OCI-LY7 (cell line): Measurements from ENCODE around the gene TMPRSS3. TPM values are rescaled to one million over a fixed set of nuclear protein-coding genes. Genes with fewer than 3 reads are reported as not detected.

Experiments
- BruUV-seq: library from RNA; stranded (reverse); fragments of 400-500 nt; replicated peaks from 2 replicates; lab custom pipeline; 2021; lab: Mats Ljungman, UMichigan
- CTCF ChIA-PET: fragments of 300-600 bp; sonication (Branson Sonifier 250); formaldehyde crosslinking; loops from one replicate; lab custom pipeline; 2022; ENCODE audit warnings: antibody characterized with exemption; ENCODE audit not compliant: unreplicated experiment; lab: Charles Lee
- POLR2A ChIA-PET: fragments of 300-600 bp; sonication (Branson Sonifier 250); formaldehyde crosslinking; loops from one replicate; lab custom pipeline; 2022; ENCODE audit warnings: antibody characterized with exemption; lab: Charles Lee
- DNase-seq: peaks from one replicate; pipeline ENCODE4 v3.0.0-alpha.2; 2015; ENCODE audit warnings: low spot score
- H2AFZ ChIP-seq: fragments of 200-600 bp; sonication (generic), shearing (Covaris generic); 2 replicates; pipeline ENCODE4 v1.6.1; 2014; ENCODE audit warnings: mild to moderate bottlenecking, antibody characterized with exemption, low read length, moderate library complexity
- H3K27ac ChIP-seq: fragments of 200-600 bp; sonication (generic); 2 replicates; pipeline ENCODE4 v1.5.1; 2014; ENCODE audit warnings: mixed run types, low read depth, mild to moderate bottlenecking, moderate library complexity, low read length, inconsistent platforms; ENCODE audit not compliant: poor library complexity, severe bottlenecking
- H3K36me3 ChIP-seq: fragments of 200-600 bp; sonication (generic); 2 replicates; pipeline ENCODE4 v1.6.1; 2014; ENCODE audit warnings: mild to moderate bottlenecking, antibody characterized with exemption, low read length, moderate library complexity, mixed read lengths; ENCODE audit not compliant: insufficient read depth
- H3K4me1 ChIP-seq: fragments of 200-600 bp; sonication (generic); 2 replicates; pipeline ENCODE4 v1.5.1; 2014; ENCODE audit warnings: mild to moderate bottlenecking, low read length; ENCODE audit not compliant: insufficient read depth, poor library complexity, severe bottlenecking
- H3K4me2 ChIP-seq: fragments of 200-600 bp; sonication (generic); 2 replicates; pipeline ENCODE4 v1.6.1; 2014; ENCODE audit warnings: mild to moderate bottlenecking, low read length
- H3K4me3 ChIP-seq: fragments of 200-600 bp; sonication (generic); 2 replicates; pipeline ENCODE4 v1.5.1; 2014; ENCODE audit warnings: mild to moderate bottlenecking, low read depth, low read length; ENCODE audit not compliant: poor library complexity, severe bottlenecking
- H3K79me2 ChIP-seq: fragments of 200-600 bp; sonication (generic); 2 replicates; pipeline ENCODE4 v1.6.1; 2016; ENCODE audit warnings: low read depth, mild to moderate bottlenecking, low read length, moderate library complexity, mixed read lengths; ENCODE audit not compliant: insufficient read depth
- H3K9me2 ChIP-seq: fragments of 200-600 bp; sonication (generic); 2 replicates; pipeline ENCODE4 v1.6.1; 2016; ENCODE audit warnings: mild to moderate bottlenecking, low read length, mixed read lengths; ENCODE audit not compliant: insufficient read depth
- H3K9me3 ChIP-seq: fragments of 200-600 bp; sonication (generic); 2 replicates; pipeline ENCODE4 v1.6.1; 2014; ENCODE audit warnings: mild to moderate bottlenecking, mixed run types, low read length, mixed read lengths
- H4K20me1 ChIP-seq: fragments of 200-600 bp; sonication (generic); 2 replicates; pipeline ENCODE4 v1.6.1; 2014; ENCODE audit warnings: mild to moderate bottlenecking, antibody characterized with exemption, low read length, moderate library complexity, mixed read lengths; ENCODE audit not compliant: insufficient read depth
- EZH2phosphoT487 ChIP-seq: fragments of 200-600 bp; sonication (generic); IDR thresholded peaks from 2 replicates; pipeline ENCODE4 v1.6.1; 2018; ENCODE audit warnings: low read depth, borderline replicate concordance, mild to moderate bottlenecking, mixed run types, antibody characterized with exemption, low read length, moderate library complexity, mixed read lengths
- intact Hi-C: fragments of 100-400 bp; cut with micrococcal nuclease; formaldehyde crosslinking; loops from one replicate; pipeline ENCODE4 v1.10.0; 2022; ENCODE audit not compliant: unreplicated experiment
- total RNA-seq, 2 experiments: library from RNA; depleted of rRNA in 1 of 2; stranded (reverse); fragments of >200 nt in 1 of 2; shearing (Covaris generic) in 1 of 2; gene quantifications; 2 replicates each; pipeline ENCODE4 v1.2.3, GENCODE V29; 2014 to 2022
- TF ChIP-seq, protein P1 (sequence below): fragments of 200-600 bp; sonication (generic); conservative IDR thresholded peaks from 2 replicates; pipeline ENCODE4 v1.5.1; 2014; ENCODE audit warnings: mild to moderate bottlenecking, antibody characterized with exemption, low read length, moderate library complexity, mixed read lengths

Gene TMPRSS3
- total RNA-seq, 2 experiments from 2014 or later, result not detected

DNA sequence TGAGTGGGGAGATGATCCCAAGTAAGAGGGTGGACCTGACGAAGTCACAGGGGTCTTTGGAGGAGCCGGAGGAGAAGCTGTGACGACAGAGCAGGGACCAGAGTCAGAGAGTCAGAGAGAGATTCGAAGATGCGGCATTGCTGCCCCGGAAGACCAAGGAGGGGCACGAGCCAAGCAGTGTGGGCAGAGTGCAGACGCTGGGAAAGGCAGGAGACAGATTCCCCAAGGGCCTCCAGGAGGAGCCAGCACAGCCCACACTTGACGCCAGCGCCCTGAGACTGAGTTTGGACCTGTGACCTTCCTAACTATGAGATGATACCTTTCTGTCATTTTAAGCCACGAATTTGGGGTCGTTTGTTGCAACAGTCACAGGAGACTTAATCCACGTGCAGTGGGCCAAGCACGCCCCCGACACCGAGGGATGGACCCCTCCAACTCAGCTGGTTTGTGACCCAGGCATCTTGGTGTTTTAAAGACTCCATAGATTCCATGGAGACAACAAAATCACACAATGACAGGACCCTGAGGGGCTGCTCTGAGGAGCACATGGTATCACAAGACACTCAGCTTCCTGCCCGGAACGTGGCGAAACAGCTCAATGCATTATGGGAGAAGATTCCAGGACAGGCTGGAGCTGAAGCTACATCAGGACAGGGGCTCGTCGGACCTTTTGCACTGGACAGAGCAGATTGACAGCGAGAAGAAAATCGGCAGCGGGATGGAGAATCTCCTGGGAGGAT lies 18.5 kb downstream of the TMPRSS3 start:
- POLR2A ChIA-PET, result no interaction called here
- Histone ChIP-seq H3K9me3 (peaks cover 10% of the 10 kb centered on the region; the same call in 1 of the 2 replicates), H4K20me1 (no peaks in the 10 kb centered on the region), H3K4me2 (no peak overlapping the region), H3K9me2 (no peaks in the 10 kb centered on the region), H3K27ac (no peak overlapping the region), H3K4me1 (peaks cover 6% of the 10 kb centered on the region), H3K4me3 (no peak overlapping the region), H3K79me2 (no peaks in the 10 kb centered on the region), H3K36me3 (no peaks in the 10 kb centered on the region), H2AFZ (no peak overlapping the region)
- CTCF ChIA-PET, result no interaction called here
- TF ChIP-seq, protein P1, sequence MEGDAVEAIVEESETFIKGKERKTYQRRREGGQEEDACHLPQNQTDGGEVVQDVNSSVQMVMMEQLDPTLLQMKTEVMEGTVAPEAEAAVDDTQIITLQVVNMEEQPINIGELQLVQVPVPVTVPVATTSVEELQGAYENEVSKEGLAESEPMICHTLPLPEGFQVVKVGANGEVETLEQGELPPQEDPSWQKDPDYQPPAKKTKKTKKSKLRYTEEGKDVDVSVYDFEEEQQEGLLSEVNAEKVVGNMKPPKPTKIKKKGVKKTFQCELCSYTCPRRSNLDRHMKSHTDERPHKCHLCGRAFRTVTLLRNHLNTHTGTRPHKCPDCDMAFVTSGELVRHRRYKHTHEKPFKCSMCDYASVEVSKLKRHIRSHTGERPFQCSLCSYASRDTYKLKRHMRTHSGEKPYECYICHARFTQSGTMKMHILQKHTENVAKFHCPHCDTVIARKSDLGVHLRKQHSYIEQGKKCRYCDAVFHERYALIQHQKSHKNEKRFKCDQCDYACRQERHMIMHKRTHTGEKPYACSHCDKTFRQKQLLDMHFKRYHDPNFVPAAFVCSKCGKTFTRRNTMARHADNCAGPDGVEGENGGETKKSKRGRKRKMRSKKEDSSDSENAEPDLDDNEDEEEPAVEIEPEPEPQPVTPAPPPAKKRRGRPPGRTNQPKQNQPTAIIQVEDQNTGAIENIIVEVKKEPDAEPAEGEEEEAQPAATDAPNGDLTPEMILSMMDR, result no peak
- TF ChIP-seq EZH2phosphoT487, result no peak
- intact Hi-C loops, result no loop called here
- no TSS peak for BruUV-seq
- no peak for DNase-seq

DNA sequence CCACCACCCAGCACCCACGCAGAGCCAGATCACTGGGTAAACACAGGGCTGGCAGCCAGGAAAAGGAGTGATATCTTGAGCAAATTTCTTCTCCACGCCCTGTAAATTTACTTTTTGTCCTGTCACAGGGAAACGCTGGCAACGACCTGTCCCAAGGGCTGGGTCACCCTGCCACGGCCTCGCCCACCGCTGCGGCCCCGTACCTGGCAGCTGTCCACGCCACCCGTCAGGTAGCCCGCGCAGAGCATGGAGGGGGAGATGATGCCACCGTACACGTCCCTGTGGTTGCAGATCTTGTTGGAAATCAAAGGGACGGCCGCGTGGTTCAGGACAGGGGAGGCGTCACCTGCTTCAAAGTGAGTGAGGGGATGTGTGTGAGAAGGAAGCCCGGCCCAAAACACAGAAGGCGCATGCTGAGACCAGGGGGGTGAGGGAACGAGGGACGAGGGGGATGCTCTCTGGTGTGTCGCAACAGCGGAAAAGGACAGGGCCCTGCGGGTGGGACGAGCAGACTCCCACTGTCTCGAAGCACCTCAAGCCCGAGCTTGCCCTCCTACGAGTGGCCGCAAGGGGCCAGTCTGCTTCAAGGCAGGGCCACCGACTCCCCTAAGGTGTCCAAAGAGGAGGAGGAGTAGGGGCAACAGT lies 19.4 kb downstream of the TMPRSS3 start:
- H3K4me2 ChIP-seq, result no peak overlapping the region
- H3K4me1 ChIP-seq, result peaks cover 6% of the 10 kb centered on the region
- no peak overlapping the region for H2AFZ ChIP-seq
- no TSS peak for BruUV-seq
- H3K27ac ChIP-seq, result no peak overlapping the region
- no peaks in the 10 kb centered on the region for H4K20me1 ChIP-seq
- intact Hi-C loops, result no loop called here
- H3K9me3 ChIP-seq, result 0 out of 2 replicates have a peak, but pooled peaks cover under 1% of the 10 kb centered on the region
- DNase-seq, result no peak
- H3K4me3 ChIP-seq, result no peak overlapping the region
- TF ChIP-seq, protein P1, result no peak
- TF ChIP-seq EZH2phosphoT487, result no peak
- ChIA-PET CTCF (no interaction called here), POLR2A (no interaction called here)
- H3K36me3 ChIP-seq, result no peaks in the 10 kb centered on the region
- no peaks in the 10 kb centered on the region for H3K9me2 ChIP-seq
- H3K79me2 ChIP-seq, result no peaks in the 10 kb centered on the region

DNA sequence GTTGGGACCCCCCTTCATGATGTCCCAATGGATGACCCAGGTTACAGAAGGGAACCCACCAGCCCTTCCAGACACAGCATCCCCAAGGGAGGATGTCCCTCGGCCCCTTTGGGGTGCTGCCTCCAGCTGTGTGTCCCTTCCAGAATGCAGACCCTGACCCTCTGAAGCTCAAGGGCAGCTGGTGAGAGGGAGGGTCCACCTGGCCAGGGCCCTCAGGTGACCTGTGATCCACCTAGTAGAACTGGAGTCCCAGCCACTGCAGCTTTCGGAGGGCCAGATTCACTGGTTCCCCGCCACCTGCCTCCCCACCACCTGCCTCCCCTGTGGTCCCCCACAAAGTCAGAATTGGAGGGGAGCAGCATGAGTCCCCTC lies 19.9 kb downstream of the TMPRSS3 start:
- POLR2A ChIA-PET, result no interaction called here
- H3K4me1 ChIP-seq, result peaks cover 6% of the 10 kb centered on the region
- no peak overlapping the region for H2AFZ ChIP-seq
- H3K9me2 ChIP-seq, result no peaks in the 10 kb centered on the region
- CTCF ChIA-PET, result no interaction called here
- no peak overlapping the region for H3K4me3 ChIP-seq
- no peak overlapping the region for H3K27ac ChIP-seq
- H3K4me2 ChIP-seq, result no peak overlapping the region
- H3K79me2 ChIP-seq, result no peaks in the 10 kb centered on the region
- no peaks in the 10 kb centered on the region for H4K20me1 ChIP-seq
- H3K9me3 ChIP-seq, result no peaks in the 10 kb centered on the region
- no peaks in the 10 kb centered on the region for H3K36me3 ChIP-seq
- DNase-seq, result no peak
- TF ChIP-seq, protein P1, result no peak
- TF ChIP-seq EZH2phosphoT487, result no peak
- BruUV-seq, result no TSS peak
- intact Hi-C loops, result no loop called here
